ENCODE data around the gene PRKCE.

Gene PRKCE

DNA sequence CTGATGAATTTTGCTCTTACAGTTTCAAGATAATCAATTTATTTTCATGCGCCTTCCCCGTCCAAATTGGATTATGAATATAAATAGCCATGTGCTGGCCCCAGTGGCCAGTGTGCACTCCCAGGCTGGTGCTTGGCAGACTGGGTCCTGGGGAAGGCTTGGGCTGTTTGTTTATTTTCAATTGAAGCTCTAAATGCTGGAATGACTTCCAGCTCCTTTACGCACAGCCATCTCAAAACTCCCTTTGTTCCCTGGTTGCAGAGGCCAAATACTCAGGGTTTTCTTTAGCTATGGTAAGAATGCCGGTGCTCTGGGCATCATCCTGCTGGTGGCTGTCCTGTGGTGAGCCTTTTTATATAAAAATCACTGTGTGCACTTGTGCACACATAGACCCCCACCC, 131.5 kb downstream of the PRKCE start:
- H3K36me3 Mint-ChIP-seq (ENCODE audit: low read depth): no peaks in the 10 kb centered on the region
- no peak overlapping the region for H3K27ac Mint-ChIP-seq
- peaks cover 13% of the 10 kb centered on the region for H3K4me1 Mint-ChIP-seq
- peaks cover 2% of the 10 kb centered on the region for H3K27me3 Mint-ChIP-seq
- no peak for ATAC-seq
- no peak for DNase-seq
- no peak overlapping the region for H3K4me3 Mint-ChIP-seq
- no peaks in the 10 kb centered on the region for H3K9me3 Mint-ChIP-seq

DNA sequence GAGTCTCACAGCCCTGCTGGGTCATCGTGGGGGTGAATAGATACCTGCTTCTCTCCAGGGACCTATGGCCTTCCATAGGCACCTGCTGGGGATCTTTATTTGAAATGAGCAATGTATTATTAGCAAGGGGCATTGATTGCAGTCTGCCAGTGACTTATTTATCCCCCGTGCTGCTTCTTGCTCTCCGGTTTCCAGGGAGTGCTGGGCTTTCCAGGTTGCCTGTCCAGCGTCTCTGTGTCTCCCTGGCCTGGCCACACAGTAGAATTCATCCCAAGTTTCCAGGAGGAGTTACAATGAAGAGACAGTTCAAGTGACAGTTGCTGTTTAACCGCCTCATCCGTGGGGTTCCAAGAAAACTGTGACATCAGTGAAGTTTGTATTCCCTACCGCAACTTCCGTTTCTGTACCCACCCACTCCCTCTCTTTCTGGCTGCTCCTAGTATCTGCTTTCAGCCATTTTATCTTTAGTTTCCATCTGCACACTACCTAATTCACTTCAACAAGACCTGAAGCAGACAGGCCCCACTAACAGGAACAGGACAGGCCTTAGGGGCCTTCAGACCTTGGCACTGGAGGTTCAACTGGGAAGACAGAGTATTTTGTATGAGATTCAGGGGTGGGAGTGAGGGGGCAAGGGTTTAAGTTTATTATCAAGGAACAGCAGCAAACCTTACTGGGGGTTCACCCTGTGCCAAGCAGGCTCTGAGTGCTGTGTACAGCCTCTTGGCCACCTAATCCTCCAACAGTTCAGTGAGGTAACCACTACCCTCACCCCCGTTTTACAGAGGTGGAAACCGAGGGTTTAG, 134.8 kb downstream of the PRKCE start:
- Mint-ChIP-seq H3K27ac (no peak overlapping the region), H3K4me3 (peak overlapping the region; percentile 3), H3K27me3 (no peaks in the 10 kb centered on the region), H3K36me3 (ENCODE audit: low read depth) (no peaks in the 10 kb centered on the region), H3K4me1 (peaks cover 9% of the 10 kb centered on the region), H3K9me3 (no peaks in the 10 kb centered on the region)
- DNase-seq (no peak), ATAC-seq (no peak)

DNA sequence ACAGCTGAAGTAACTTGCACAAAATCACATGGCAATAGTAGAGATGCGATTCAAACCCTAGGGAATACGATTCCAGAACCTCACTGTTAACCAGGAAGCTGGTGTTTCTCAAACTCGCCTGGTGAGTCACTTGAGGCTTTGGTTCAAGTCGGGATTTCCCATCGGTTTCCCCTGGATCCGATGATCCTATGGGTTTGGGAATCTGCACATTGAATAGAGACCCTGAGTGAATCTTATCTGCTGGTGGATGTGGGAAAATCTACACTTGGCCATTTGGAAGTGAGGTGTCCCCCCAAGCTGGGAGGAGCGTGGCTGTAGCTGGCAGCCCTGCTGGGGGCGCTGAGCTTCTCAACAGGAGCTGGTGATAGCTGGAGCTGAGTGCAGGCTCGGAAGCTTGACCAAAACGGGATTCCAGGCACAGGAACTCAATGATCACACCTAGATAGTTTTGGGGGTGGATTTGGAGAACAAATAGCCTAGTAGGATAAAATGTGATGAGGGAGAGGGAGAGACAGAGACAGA, 135.4 kb downstream of the PRKCE start:
- H3K36me3 Mint-ChIP-seq (ENCODE audit: low read depth): no peaks in the 10 kb centered on the region
- no peaks in the 10 kb centered on the region for H3K9me3 Mint-ChIP-seq
- DNase-seq (no peak), ATAC-seq (no peak)
- H3K27ac Mint-ChIP-seq: no peak overlapping the region
- no peaks in the 10 kb centered on the region for H3K27me3 Mint-ChIP-seq
- no peak overlapping the region for H3K4me3 Mint-ChIP-seq
- peaks cover 9% of the 10 kb centered on the region for H3K4me1 Mint-ChIP-seq

DNA sequence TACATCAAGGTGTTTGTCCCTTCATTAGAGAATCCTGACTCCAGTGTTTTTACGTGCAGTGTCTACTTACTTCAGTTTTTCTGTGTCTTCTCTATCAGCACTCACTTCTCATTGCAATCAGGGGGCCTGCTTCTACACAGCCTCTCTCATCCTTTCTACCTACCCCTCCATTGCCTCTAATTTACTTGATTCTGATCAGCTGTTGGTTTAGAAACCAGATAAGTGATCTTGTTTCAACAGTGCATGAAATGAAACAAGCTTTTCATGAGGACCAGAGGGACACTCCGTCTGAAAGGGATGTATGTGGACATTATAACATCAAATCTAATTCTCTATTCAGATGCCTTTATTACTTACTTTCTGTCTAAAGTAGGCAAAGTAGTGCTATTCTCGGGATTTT, 136.9 kb downstream of the PRKCE start:
- ATAC-seq (no peak), DNase-seq (no peak)
- Mint-ChIP-seq H3K9me3 (no peaks in the 10 kb centered on the region), H3K27ac (no peak overlapping the region), H3K36me3 (ENCODE audit: low read depth) (no peaks in the 10 kb centered on the region), H3K4me3 (no peak overlapping the region), H3K27me3 (no peaks in the 10 kb centered on the region), H3K4me1 (peaks cover 9% of the 10 kb centered on the region)

GRCh38 chr2:45789317-45789716, 137.8 kb downstream of the PRKCE start:
- Mint-ChIP-seq H3K27ac (no peak overlapping the region), H3K27me3 (no peaks in the 10 kb centered on the region), H3K36me3 (ENCODE audit: low read depth) (no peaks in the 10 kb centered on the region), H3K4me1 (peaks cover 9% of the 10 kb centered on the region), H3K4me3 (no peak overlapping the region), H3K9me3 (no peaks in the 10 kb centered on the region)
- DNase-seq: no peak
- no peak for ATAC-seq

GRCh38 chr2:45789961-45790723, 138.7 kb downstream of the PRKCE start:
- H3K4me3 Mint-ChIP-seq: no peak overlapping the region

GRCh38 chr2:45793305-45793962, 142.0 kb downstream of the PRKCE start:
- H3K36me3 Mint-ChIP-seq (ENCODE audit: low read depth): no peaks in the 10 kb centered on the region
- H3K4me1 Mint-ChIP-seq: peaks cover 3% of the 10 kb centered on the region
- no peak overlapping the region for H3K4me3 Mint-ChIP-seq
- DNase-seq (no peak), ATAC-seq (no peak)
- H3K27me3 Mint-ChIP-seq: no peaks in the 10 kb centered on the region
- H3K27ac Mint-ChIP-seq: no peak overlapping the region
- no peaks in the 10 kb centered on the region for H3K9me3 Mint-ChIP-seq

More at GRCh38 chr2:45789961-45790723, 138.7 kb downstream of the PRKCE start:
- ATAC-seq: no peak
- Mint-ChIP-seq H3K27me3 (no peaks in the 10 kb centered on the region), H3K27ac (no peak overlapping the region), H3K36me3 (ENCODE audit: low read depth) (no peaks in the 10 kb centered on the region), H3K9me3 (no peaks in the 10 kb centered on the region), H3K4me1 (peaks cover 12% of the 10 kb centered on the region)
- DNase-seq: no peak

- DNase-seq: no peak
- no peaks in the 10 kb centered on the region for H3K36me3 Mint-ChIP-seq (ENCODE audit: low read depth)
- no peaks in the 10 kb centered on the region for H3K27me3 Mint-ChIP-seq
- peaks cover 3% of the 10 kb centered on the region for H3K4me1 Mint-ChIP-seq
- ATAC-seq: no peak
- H3K4me3 Mint-ChIP-seq: no peak overlapping the region
- H3K27ac Mint-ChIP-seq: no peak overlapping the region
- no peaks in the 10 kb centered on the region for H3K9me3 Mint-ChIP-seq
These were observed 142.7 kb downstream of the PRKCE start for GRCh38 chr2:45794134-45794617.

- H3K9me3 Mint-ChIP-seq: no peaks in the 10 kb centered on the region
- H3K4me3 Mint-ChIP-seq: no peak overlapping the region
- H3K4me1 Mint-ChIP-seq: peaks cover 3% of the 10 kb centered on the region
- ATAC-seq: no peak
- H3K27me3 Mint-ChIP-seq: no peaks in the 10 kb centered on the region
- H3K27ac Mint-ChIP-seq: no peak overlapping the region
- no peaks in the 10 kb centered on the region for H3K36me3 Mint-ChIP-seq (ENCODE audit: low read depth)
- no peak for DNase-seq
These were observed 145.0 kb downstream of the PRKCE start for GRCh38 chr2:45796500-45796899.

- Mint-ChIP-seq H3K4me1 (peaks cover 3% of the 10 kb centered on the region), H3K36me3 (ENCODE audit: low read depth) (no peaks in the 10 kb centered on the region), H3K4me3 (no peak overlapping the region), H3K27ac (no peak overlapping the region), H3K27me3 (no peaks in the 10 kb centered on the region), H3K9me3 (no peaks in the 10 kb centered on the region)
- no peak for DNase-seq
- ATAC-seq: no peak
These were observed 146.2 kb downstream of the PRKCE start for GRCh38 chr2:45797451-45798230.

DNA sequence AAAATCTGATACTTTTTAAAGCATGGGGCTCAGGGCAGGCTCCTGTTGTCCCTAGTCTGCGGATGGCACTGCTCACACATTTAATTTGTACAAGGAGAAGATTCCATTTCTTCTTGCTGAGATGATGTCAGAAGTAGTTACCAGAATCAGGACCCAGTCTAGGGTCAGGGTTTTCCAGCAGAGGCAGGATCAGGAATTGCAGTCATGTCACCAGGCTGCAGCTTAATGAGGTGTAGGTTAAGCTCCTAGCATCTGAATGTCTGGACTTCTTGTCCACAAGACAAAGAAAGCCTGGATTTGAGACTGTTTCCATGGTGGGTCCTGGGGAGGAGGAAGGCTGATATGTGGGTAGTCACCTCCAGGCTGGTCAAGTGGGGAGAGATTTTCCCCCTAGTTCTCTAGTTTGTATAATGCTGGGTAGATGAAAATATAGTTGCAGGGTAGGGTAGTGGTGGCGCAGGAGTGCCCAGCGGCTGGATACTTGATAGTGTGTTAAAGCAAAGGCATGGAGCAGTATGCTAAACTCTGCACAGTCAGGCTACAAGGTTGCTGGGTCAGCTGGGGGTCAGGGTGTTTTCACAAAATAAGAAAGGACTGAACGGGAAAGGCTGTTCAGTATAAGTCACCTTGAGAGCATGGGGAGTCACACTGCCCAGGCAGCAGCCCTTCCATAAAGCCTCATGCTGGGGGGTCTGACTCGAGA, 148.4 kb downstream of the PRKCE start:
- H3K4me1 Mint-ChIP-seq: no peaks in the 10 kb centered on the region
- H3K9me3 Mint-ChIP-seq: no peaks in the 10 kb centered on the region
- no peaks in the 10 kb centered on the region for H3K27me3 Mint-ChIP-seq
- no peak overlapping the region for H3K4me3 Mint-ChIP-seq
- DNase-seq (no peak), ATAC-seq (no peak)
- H3K27ac Mint-ChIP-seq: no peak overlapping the region
- H3K36me3 Mint-ChIP-seq (ENCODE audit: low read depth): no peaks in the 10 kb centered on the region

DNA sequence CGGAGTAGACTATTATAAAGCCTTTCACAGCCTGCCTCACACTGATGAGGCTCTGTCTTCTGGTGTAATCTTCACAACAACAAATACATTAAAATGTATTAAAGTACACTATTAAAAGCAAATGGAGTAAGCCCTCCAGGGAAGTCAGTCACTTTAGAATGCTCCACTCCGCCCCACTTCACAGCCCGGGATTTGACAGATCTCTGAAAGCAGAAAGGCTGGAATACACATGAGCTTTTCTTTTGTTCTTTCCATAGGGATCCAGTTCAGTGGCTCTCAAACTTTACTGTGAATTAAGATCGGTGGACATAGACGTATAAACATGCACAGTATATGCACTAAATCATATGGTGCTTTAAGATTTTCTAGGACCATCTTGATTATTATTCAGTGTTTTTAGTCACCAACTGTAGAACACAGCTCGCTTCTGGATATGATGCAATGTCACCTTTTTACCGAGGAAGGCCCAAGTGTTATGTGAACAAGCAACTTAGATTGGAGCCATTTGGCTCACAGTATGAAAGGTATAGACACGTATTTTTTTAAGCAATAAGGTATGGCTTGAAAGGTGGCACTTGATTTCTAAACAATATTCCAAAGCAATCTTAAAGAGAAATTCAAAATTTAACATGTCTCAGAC, 151.1 kb downstream of the PRKCE start:
- Mint-ChIP-seq H3K4me1 (no peaks in the 10 kb centered on the region), H3K36me3 (ENCODE audit: low read depth) (no peaks in the 10 kb centered on the region)

GRCh38 chr2:45804987-45805755, 153.7 kb downstream of the PRKCE start:
- H3K9me3 Mint-ChIP-seq: no peaks in the 10 kb centered on the region
- H3K27ac Mint-ChIP-seq: no peak overlapping the region
- no peaks in the 10 kb centered on the region for H3K27me3 Mint-ChIP-seq
- H3K4me3 Mint-ChIP-seq: no peak overlapping the region
- H3K4me1 Mint-ChIP-seq: no peaks in the 10 kb centered on the region
- ATAC-seq (no peak), DNase-seq (no peak)
- H3K36me3 Mint-ChIP-seq (ENCODE audit: low read depth): no peaks in the 10 kb centered on the region

More for the DNA sequence above, 151.1 kb downstream of the PRKCE start:
- Mint-ChIP-seq H3K27ac (no peak overlapping the region), H3K4me3 (no peak overlapping the region), H3K9me3 (no peaks in the 10 kb centered on the region), H3K27me3 (no peaks in the 10 kb centered on the region)
- no peak for DNase-seq
- ATAC-seq: no peak

All from activated naive CD8-positive, alpha-beta T cell treated with anti-CD3 and anti-CD28 coated beads, Interleukin-2, amount 50 U/mL, for 24 hours (primary cell).